ENCODE data around the gene MGARP. TPM values are rescaled to one million over a fixed set of nuclear protein-coding genes. Genes with fewer than 3 reads are reported as not detected.

Gene MGARP
- polyA plus RNA-seq, 1 donor (not counting 4 experiments of a cell fraction or from before 2014, with no cell fraction given): 0.94 TPM

GRCh38 chr4:139266208-139266582, 13.8 kb downstream of the MGARP start:
- no peaks in the 10 kb centered on the region for H3K36me3 ChIP-seq (ENCODE audit: control insufficient read depth in 2 of 2, extremely low read depth in 1 of 2, insufficient read depth in 2 of 2, low read length in 2 of 2)
- no peaks in the 10 kb centered on the region for H3K79me2 ChIP-seq (ENCODE audit: control insufficient read depth, insufficient read depth, low read length)
- no peaks in the 10 kb centered on the region for H4K20me1 ChIP-seq (ENCODE audit: control insufficient read depth, extremely low read depth, insufficient read depth, low read length)
- TF ChIP-seq EZH2 (IDR thresholded peaks at IDR 0.05; ENCODE audit: low read length) (no peak), CTCF (optimal IDR thresholded peaks at IDR 0.05 in 1 of 3, IDR thresholded peaks at IDR 0.05 in 1 of 3, conservative IDR thresholded peaks at IDR 0.05 in 1 of 3; ENCODE audit: extremely low read depth in 1 of 3, insufficient read depth in 2 of 3, low read length in 3 of 3) (no peak)
- no peak overlapping the region for H3K4me3 ChIP-seq (ENCODE audit: control insufficient read depth in 2 of 3, extremely low read depth in 1 of 3, insufficient read depth in 2 of 3, low read depth in 1 of 3, low read length in 3 of 3)
- no peak for FAIRE-seq
- H3K4me1 ChIP-seq (ENCODE audit: control insufficient read depth, extremely low read depth, insufficient read depth, low read length): peaks cover 10% of the 10 kb centered on the region
- H2AFZ ChIP-seq (ENCODE audit: control insufficient read depth, low read length): peak overlapping the region; percentile 37
- dilution Hi-C loops (cut with MboI; ENCODE audit: extremely low pct_ligation_motif_present, low sequenced_read_pairs): no loop called here
- H3K9me3 ChIP-seq (ENCODE audit: control insufficient read depth, low read depth, low read length): no peaks in the 10 kb centered on the region
- peak overlapping the region; percentile 56 for H3K4me2 ChIP-seq (ENCODE audit: control insufficient read depth, extremely low read depth, insufficient read depth, low read depth, low read length)
- H3K27me3 ChIP-seq (ENCODE audit: control insufficient read depth, extremely low read depth, insufficient read depth, low read length): no peaks in the 10 kb centered on the region
- no peak for DNase-seq (ENCODE audit: low read depth, low spot score)
- H3K27ac ChIP-seq (ENCODE audit: control insufficient read depth, insufficient read depth, low read length): no peak overlapping the region
- H3K9me1 ChIP-seq (ENCODE audit: control insufficient read depth, extremely low read depth, insufficient read depth, low read length): no peaks in the 10 kb centered on the region
- H3K9ac ChIP-seq (ENCODE audit: control insufficient read depth, extremely low read depth, insufficient read depth, low read length): no peak overlapping the region

GRCh38 chr4:139265654-139266053, 14.4 kb downstream of the MGARP start:
- H3K27me3 ChIP-seq (ENCODE audit: control insufficient read depth, extremely low read depth, insufficient read depth, low read length): no peaks in the 10 kb centered on the region
- no peak overlapping the region for H3K4me3 ChIP-seq (ENCODE audit: control insufficient read depth in 2 of 3, extremely low read depth in 1 of 3, insufficient read depth in 2 of 3, low read depth in 1 of 3, low read length in 3 of 3)
- H3K27ac ChIP-seq (ENCODE audit: control insufficient read depth, insufficient read depth, low read length): no peak overlapping the region
- DNase-seq (ENCODE audit: low read depth, low spot score): no peak
- no peak for FAIRE-seq
- no peaks in the 10 kb centered on the region for H3K9me3 ChIP-seq (ENCODE audit: control insufficient read depth, low read depth, low read length)
- H3K4me2 ChIP-seq (ENCODE audit: control insufficient read depth, extremely low read depth, insufficient read depth, low read depth, low read length): no peak overlapping the region
- H4K20me1 ChIP-seq (ENCODE audit: control insufficient read depth, extremely low read depth, insufficient read depth, low read length): no peaks in the 10 kb centered on the region
- TF ChIP-seq CTCF (optimal IDR thresholded peaks at IDR 0.05 in 1 of 3, IDR thresholded peaks at IDR 0.05 in 1 of 3, conservative IDR thresholded peaks at IDR 0.05 in 1 of 3; ENCODE audit: extremely low read depth in 1 of 3, insufficient read depth in 2 of 3, low read length in 3 of 3): no peak
- no peak for TF ChIP-seq EZH2 (IDR thresholded peaks at IDR 0.05; ENCODE audit: low read length)
- no peaks in the 10 kb centered on the region for H3K9me1 ChIP-seq (ENCODE audit: control insufficient read depth, extremely low read depth, insufficient read depth, low read length)
- no peak overlapping the region for H2AFZ ChIP-seq (ENCODE audit: control insufficient read depth, low read length)
- dilution Hi-C loops (cut with MboI; ENCODE audit: extremely low pct_ligation_motif_present, low sequenced_read_pairs): no loop called here
- H3K4me1 ChIP-seq (ENCODE audit: control insufficient read depth, extremely low read depth, insufficient read depth, low read length): peaks cover 10% of the 10 kb centered on the region
- H3K36me3 ChIP-seq (ENCODE audit: control insufficient read depth in 2 of 2, extremely low read depth in 1 of 2, insufficient read depth in 2 of 2, low read length in 2 of 2): no peaks in the 10 kb centered on the region
- no peaks in the 10 kb centered on the region for H3K79me2 ChIP-seq (ENCODE audit: control insufficient read depth, insufficient read depth, low read length)
- H3K9ac ChIP-seq (ENCODE audit: control insufficient read depth, extremely low read depth, insufficient read depth, low read length): no peak overlapping the region
